K562 (cell line): ENCODE data around the gene GPRIN1. TPM values are rescaled to one million over a fixed set of nuclear protein-coding genes. Genes with fewer than 3 reads are reported as not detected.

Experiments
- ATAC-seq: fragments of 200-7000 bp; cut with Tn5 transposase; 3 replicates; pipeline ENCODE4 v1.9.1; 2020; ENCODE audit warnings: moderate library complexity
- BruUV-seq: library from RNA; stranded (reverse); fragments of 400-500 nt; replicated peaks from 2 replicates; lab custom pipeline; 2021; lab: Mats Ljungman, UMichigan
- CTCF ChIA-PET: fragments of 300-600 bp; formaldehyde crosslinking; extraction: SDS; loops from one replicate; lab custom pipeline; 2021; ENCODE audit warnings: low intra/inter-chr PET ratio; lab: Yijun Ruan, JAX
- POLR2A ChIA-PET: fragments of 300-600, 350-650 bp; sonication (Branson Sonifier 250); formaldehyde crosslinking; extraction: SDS; loops from one replicate; lab custom pipeline; 2021; ENCODE audit warnings: antibody characterized with exemption, inconsistent platforms; lab: Yijun Ruan, JAX
- DNase-seq, 4 experiments: peaks; one replicate each; pipeline versions ENCODE4 v3.0.0 to v3.0.0-alpha.2; 2011 to 2018; ENCODE audit warnings: low spot score in 3 of 4, mixed read lengths in 3 of 4; ENCODE audit errors: extremely low read depth in 1 of 4
- FAIRE-seq: peaks from 2 replicates; lab custom pipeline; 2011; peaks lifted over from hg19 to GRCh38; lab: Jason Lieb, UNC
- H2AFZ ChIP-seq: 2 replicates; pipeline ENCODE4 v1.6.0; 2011; ENCODE audit warnings: low read depth, low read length, control low read depth, inconsistent platforms
- H3K27ac ChIP-seq: fragments of 200-600 bp; 3 replicates; pipeline ENCODE4 v1.8.0; 2011; ENCODE audit warnings: low read depth, mild to moderate bottlenecking, control low read depth, inconsistent platforms, low read length, moderate library complexity, mixed read lengths; ENCODE audit errors: extremely low read depth
- H3K27me3 ChIP-seq, 2 experiments: fragments of 300-600 bp in 1 of 2; 2 replicates in 1 of 2; 3 replicates in 1 of 2; pipeline versions ENCODE4 v1.6.0 to v1.8.0; 2011; ENCODE audit warnings: inconsistent platforms in 2 of 2, low read length in 2 of 2, mild to moderate bottlenecking in 1 of 2, mixed read lengths in 1 of 2, moderate library complexity in 1 of 2; ENCODE audit not compliant: control insufficient read depth in 2 of 2, insufficient read depth in 2 of 2
- H3K36me3 ChIP-seq: fragments of 300-600 bp; 3 replicates; pipeline ENCODE4 v1.8.0; 2011; ENCODE audit warnings: mild to moderate bottlenecking, low read length, inconsistent platforms; ENCODE audit not compliant: control insufficient read depth, insufficient read depth
- H3K4me1 ChIP-seq, 2 experiments: fragments of 200-600 bp in 1 of 2; replicated peaks in 1 of 2; 2 replicates in 1 of 2; 3 replicates in 1 of 2; pipeline versions ENCODE4 v1.5.1 to v1.8.0; 2011; ENCODE audit warnings: inconsistent platforms in 2 of 2, low read length in 2 of 2, mild to moderate bottlenecking in 1 of 2, mixed read lengths in 1 of 2, moderate library complexity in 1 of 2; ENCODE audit not compliant: control insufficient read depth in 2 of 2, insufficient read depth in 2 of 2
- H3K4me2 ChIP-seq: 2 replicates; pipeline ENCODE4 v1.6.1; 2011; ENCODE audit warnings: low read length, control low read depth, inconsistent platforms, mixed read lengths; ENCODE audit not compliant: insufficient read depth
- H3K4me3 ChIP-seq: fragments of 200-600 bp; sonication (generic), shearing (Covaris generic); 2 replicates; pipeline ENCODE4 v1.5.1; 2016; ENCODE audit warnings: control low read depth, inconsistent platforms
- H3K79me2 ChIP-seq: fragments of 200-600 bp; 3 replicates; pipeline ENCODE4 v1.8.0; 2011; ENCODE audit warnings: low read length, inconsistent platforms; ENCODE audit not compliant: control insufficient read depth, insufficient read depth
- H3K9ac ChIP-seq, 2 experiments: 2 replicates each; pipeline versions ENCODE4 v1.6.0 to v1.6.1; 2011; ENCODE audit warnings: low read depth in 2 of 2, low read length in 2 of 2, control low read depth in 1 of 2, inconsistent platforms in 1 of 2, mild to moderate bottlenecking in 1 of 2, mixed read lengths in 1 of 2; ENCODE audit not compliant: insufficient read depth in 1 of 2
- H3K9me1 ChIP-seq: one replicate; pipeline ENCODE4 v1.6.0; 2011; ENCODE audit warnings: inconsistent platforms, mild to moderate bottlenecking, low read length, moderate library complexity; ENCODE audit not compliant: control insufficient read depth, insufficient read depth
- H3K9me3 ChIP-seq: replicated peaks from 2 replicates; pipeline ENCODE4 v1.5.1; 2011; ENCODE audit warnings: low read depth, low read length, inconsistent platforms; ENCODE audit not compliant: control insufficient read depth, insufficient read depth
- H4K20me1 ChIP-seq: replicated peaks from 2 replicates; pipeline ENCODE4 v1.6.1; 2011; ENCODE audit warnings: low read length, inconsistent platforms, mixed read lengths; ENCODE audit not compliant: control insufficient read depth, insufficient read depth
- BDP1 ChIP-seq: IDR thresholded peaks from 3 replicates; pipeline ENCODE4 v1.6.1; 2011; ENCODE audit not compliant: insufficient read length, insufficient read depth
- COPS2 ChIP-seq: fragments of 450-650 bp; conservative IDR thresholded peaks from 2 replicates; pipeline ENCODE4 v1.6.1; 2016; ENCODE audit warnings: mild to moderate bottlenecking, moderate library complexity
- ELF2 ChIP-seq: fragments of 250-450 bp; sonication (Bioruptor Pico); IDR thresholded peaks from 2 replicates; pipeline ENCODE4 v1.5.0; 2021; ENCODE audit warnings: mild to moderate bottlenecking
- EP400 ChIP-seq: fragments of 450-650 bp; IDR thresholded peaks from 2 replicates; pipeline ENCODE4 v1.6.1; 2017; ENCODE audit warnings: antibody characterized with exemption, mild to moderate bottlenecking, moderate library complexity
- PURB ChIP-seq: sonication (generic); formaldehyde crosslinking; IDR thresholded peaks from 2 replicates; pipeline ENCODE4 v1.9.0; 2021; ENCODE audit warnings: low read depth, mild to moderate bottlenecking, missing genetic modification reagents
- ZNF175 ChIP-seq: fragments of 200-800 bp; sonication (Bioruptor generic); IDR thresholded peaks from 2 replicates; pipeline ENCODE4 v1.6.1; 2016; ENCODE audit warnings: low read depth, mild to moderate bottlenecking, missing genetic modification characterization, missing compliant biosample characterization
- whole genome bisulfite sequencing: fragments of 100-300 bp; shearing (Covaris generic); methylation state at CpG from one replicate; pipeline ENCODE4 v1.1.6; 2016; ENCODE audit warnings: low coverage, mixed read lengths; ENCODE audit not compliant: insufficient coverage; ENCODE audit errors: missing lambda C conversion rate; 5-methylcytosine and 5-hydroxymethylcytosine counted together
- in situ Hi-C: fragments of 300-500 bp; cut with MboI; formaldehyde crosslinking; loops from 4 replicates; pipeline ENCODE4 v1.15.0; 2018; ENCODE audit warnings: inconsistent platforms, mixed read lengths
- intact Hi-C: fragments of 100-400 bp; cut with micrococcal nuclease; formaldehyde crosslinking; loops from 2 replicates; pipeline ENCODE4 v1.14.2; 2022
- polyA plus RNA-seq, 8 experiments: library from polyadenylated mRNA; depleted of rRNA in 4 of 8; stranded (reverse) in 5 of 8; unstranded in 3 of 8; fragments of >200 nt; fragmentation: Nextera tagmentation in 2 of 8; fragmentation: Illumina TruSeq in 1 of 8; extraction: Ambion mirVana in 2 of 8; extraction: Trizol in 1 of 8; gene quantifications; 2 replicates each; pipeline versions ENCODE4 v1.2.1 to v1.2.3, GENCODE V29; 2011 to 2014; ENCODE audit warnings: inconsistent platforms in 1 of 8, missing spikeins in 1 of 8
- total RNA-seq, 7 experiments: library from RNA; depleted of rRNA in 6 of 7; stranded (reverse); fragments of >200 nt in 6 of 7; fragmentation: Illumina TruSeq in 2 of 7; extraction: Trizol in 2 of 7; gene quantifications; 2 replicates each; pipeline versions ENCODE4 v1.2.1 to v1.2.3, GENCODE V29; 2011 to 2021; ENCODE audit warnings: low replicate concordance in 1 of 7
- TF ChIP-seq, protein P1 (sequence below): sonication (generic); formaldehyde crosslinking; IDR thresholded peaks from 2 replicates; pipeline ENCODE4 v1.8.0; 2022; ENCODE audit warnings: missing genetic modification reagents, mild to moderate bottlenecking, moderate library complexity, borderline replicate concordance

Gene GPRIN1
- total and polyA plus RNA-seq, 9 of the 15 experiments (the other 6 are each of a cell fraction or from before 2014, with no cell fraction given): 0.15 to 11.6 (median 4.4) TPM

GRCh38 chr5:176549871-176550270 is 60.1 kb downstream of the GPRIN1 start:
- in situ Hi-C loops (no loop called here), intact Hi-C loops (no loop called here)
- H3K27ac ChIP-seq: no peak overlapping the region
- H3K9me3 ChIP-seq: no peaks in the 10 kb centered on the region
- H4K20me1 ChIP-seq: no peaks in the 10 kb centered on the region; the same call in 1 of the 2 replicates
- DNase-seq (no peak), ATAC-seq (no peak), FAIRE-seq (no peak)
- no peaks in the 10 kb centered on the region for H3K9me1 ChIP-seq
- peaks cover 26 to 49% of the 10 kb centered on the region in 2 experiments for H3K27me3 ChIP-seq
- H3K9ac ChIP-seq: peak overlapping the region in 1 of 2 experiments; percentile 74; a peak in 1 of 4 replicates
- 0 out of 3 replicates have a peak, but pooled peaks cover 2% of the 10 kb centered on the region for H3K79me2 ChIP-seq
- BruUV-seq: no TSS peak
- WGBS: 39% methylated on average over 7 of the region's 7 CpGs
- H3K4me1 ChIP-seq: peaks cover 0 to 26% of the 10 kb centered on the region in 2 experiments; a peak in 4 of 5 replicates
- H2AFZ ChIP-seq: no peak overlapping the region
- H3K36me3 ChIP-seq: no peaks in the 10 kb centered on the region; the same call in 2 of the 3 replicates
- no peak overlapping the region for H3K4me3 ChIP-seq
- H3K4me2 ChIP-seq: no peak overlapping the region
- POLR2A ChIA-PET: interaction anchor here (0.6 to 0.7 kb wide), 2 partner anchors 11 to 159 kb away, joined by 3 read pairs; no protein-coding TSS in a partner anchor
- CTCF ChIA-PET: no interaction called here
- TF ChIP-seq ZNF175 (no peak), ELF2 (CRISPR knock-in tag) (no peak), COPS2 (no peak), EP400 (no peak), BDP1 (no peak), PURB (CRISPR knock-in tag) (no peak)
- TF ChIP-seq, protein P1, sequence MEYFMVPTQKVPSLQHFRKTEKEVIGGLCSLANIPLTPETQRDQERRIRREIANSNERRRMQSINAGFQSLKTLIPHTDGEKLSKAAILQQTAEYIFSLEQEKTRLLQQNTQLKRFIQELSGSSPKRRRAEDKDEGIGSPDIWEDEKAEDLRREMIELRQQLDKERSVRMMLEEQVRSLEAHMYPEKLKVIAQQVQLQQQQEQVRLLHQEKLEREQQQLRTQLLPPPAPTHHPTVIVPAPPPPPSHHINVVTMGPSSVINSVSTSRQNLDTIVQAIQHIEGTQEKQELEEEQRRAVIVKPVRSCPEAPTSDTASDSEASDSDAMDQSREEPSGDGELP: 0 out of 2 replicates have a peak, but pooled peaks have one; percentile 19
